Stimulated activated effector memory CD8-positive, alpha-beta T cell treated with anti-CD3 and anti-CD28 coated beads, Interleukin-12 subunit alpha, Interleukin-12 subunit beta, amount 100 ng/mL, for 72 hours (primary cell): Measurements from ENCODE around the gene INSIG1.
A peak's percentile ranks its signal among the peaks of the same experiment; 100 is the strongest.

ENCODE experiments used
- ATAC-seq: fragments of 150-1000 bp; cut with Tn5 transposase; 2 replicates; pipeline ENCODE4 v1.10.0; 2021
- DNase-seq, 2 donors: peaks; one replicate each; pipeline ENCODE4 v3.0.0; 2021 to 2022; ENCODE audit warnings: low spot score in 2 of 2
- H3K27ac Mint-ChIP-seq: one replicate; pipeline ENCODE4 v1.8.0; 2022; ENCODE audit warnings: mild to moderate bottlenecking, mixed read lengths
- H3K36me3 Mint-ChIP-seq: one replicate; pipeline ENCODE4 v1.8.0; 2022; ENCODE audit warnings: mild to moderate bottlenecking, mixed read lengths
- H3K4me1 Mint-ChIP-seq: one replicate; pipeline ENCODE4 v1.8.0; 2022; ENCODE audit warnings: mixed read lengths
- H3K4me3 Mint-ChIP-seq: one replicate; pipeline ENCODE4 v1.8.0; 2022; ENCODE audit warnings: mild to moderate bottlenecking, mixed read lengths
- H3K9me3 Mint-ChIP-seq: one replicate; pipeline ENCODE4 v1.8.0; 2022; ENCODE audit warnings: mixed read lengths

Gene INSIG1

GRCh38 chr7:155276042-155276799 is 21.5 kb upstream of the INSIG1 start:
- DNase-seq (no peak), ATAC-seq (no peak)
- peaks cover 31% of the 10 kb centered on the region for H3K4me1 Mint-ChIP-seq
- H3K4me3 Mint-ChIP-seq: no peak overlapping the region
- H3K27ac Mint-ChIP-seq: no peak overlapping the region
- H3K36me3 Mint-ChIP-seq: no peaks in the 10 kb centered on the region
- no peaks in the 10 kb centered on the region for H3K9me3 Mint-ChIP-seq

DNA sequence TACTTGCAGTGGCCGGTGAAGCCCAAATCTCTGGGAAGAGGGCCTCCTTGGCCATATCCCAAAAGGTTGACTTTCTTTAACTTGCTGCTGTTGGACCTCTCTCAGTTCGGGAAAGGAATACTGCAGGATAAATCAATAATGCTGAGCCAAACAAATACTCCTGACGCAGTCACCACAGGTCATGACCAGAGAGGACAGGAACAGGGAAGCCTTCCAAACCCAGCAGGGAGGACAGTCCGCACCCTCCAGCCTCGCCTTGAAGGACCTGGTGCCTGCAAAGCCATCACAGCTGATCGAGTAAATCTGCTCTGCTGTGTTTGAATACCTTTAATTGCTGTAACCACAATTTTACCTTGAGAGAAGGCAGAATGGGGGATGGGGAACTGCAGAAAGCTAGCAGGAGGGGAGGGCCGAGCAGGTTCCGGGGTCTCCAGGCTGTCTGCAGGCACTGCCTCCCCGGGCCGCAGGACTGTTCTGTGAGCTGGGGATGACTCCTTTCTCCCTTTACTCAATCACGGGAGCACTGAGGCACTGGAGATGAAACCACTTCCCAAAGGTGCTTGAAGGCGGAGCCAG is 20.8 kb upstream of the INSIG1 start:
- Mint-ChIP-seq H3K4me1 (peaks cover 31% of the 10 kb centered on the region), H3K27ac (no peak overlapping the region), H3K36me3 (no peaks in the 10 kb centered on the region), H3K4me3 (no peak overlapping the region), H3K9me3 (no peaks in the 10 kb centered on the region)
- DNase-seq (no peak), ATAC-seq (no peak)

- Mint-ChIP-seq H3K9me3 (no peaks in the 10 kb centered on the region), H3K4me3 (peak overlapping the region; percentile 6), H3K4me1 (peaks cover 36% of the 10 kb centered on the region), H3K27ac (peak overlapping the region; percentile 0), H3K36me3 (no peaks in the 10 kb centered on the region)
- ATAC-seq: peak; percentile 95
- DNase-seq: peak in 1 of 2 donors; percentile 73
These were observed 20.2 kb upstream of the INSIG1 start for GRCh38 chr7:155277385-155277994.

GRCh38 chr7:155278921-155279320 is 18.8 kb upstream of the INSIG1 start:
- Mint-ChIP-seq H3K9me3 (no peaks in the 10 kb centered on the region), H3K27ac (no peak overlapping the region), H3K4me1 (peaks cover 50% of the 10 kb centered on the region), H3K4me3 (no peak overlapping the region), H3K36me3 (no peaks in the 10 kb centered on the region)
- DNase-seq (no peak), ATAC-seq (no peak)

DNA sequence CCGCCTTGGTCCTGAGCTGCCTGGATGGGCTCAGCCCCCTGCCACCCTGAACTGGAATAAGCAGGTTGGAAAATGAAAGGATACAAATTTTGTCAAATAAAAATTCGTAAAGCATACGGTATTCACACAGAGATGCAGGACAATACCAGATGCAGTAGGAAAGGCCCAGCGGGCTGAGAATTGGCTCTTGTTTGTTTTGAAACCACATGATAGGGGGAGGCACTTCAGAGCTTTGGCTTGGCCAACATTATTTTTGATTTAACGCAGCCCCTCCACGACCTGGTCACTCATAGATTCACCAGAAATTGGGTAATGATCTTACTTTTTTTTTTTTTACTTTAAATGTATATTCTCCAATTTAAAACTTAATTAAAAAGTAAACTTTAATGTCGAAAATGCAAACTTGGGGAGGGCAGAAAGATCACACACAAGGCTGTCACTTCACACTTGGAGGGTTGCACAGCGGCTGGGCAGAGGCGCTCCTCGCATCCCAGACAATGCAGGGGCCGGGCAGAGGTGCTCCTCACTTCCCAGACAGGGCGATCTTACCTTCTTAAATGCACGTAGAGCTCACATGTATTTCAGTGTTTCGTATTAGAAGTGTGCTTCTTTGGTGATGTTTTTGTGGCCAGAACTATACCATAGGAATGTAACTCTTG is 17.8 kb upstream of the INSIG1 start:
- no peak for DNase-seq
- Mint-ChIP-seq H3K36me3 (no peaks in the 10 kb centered on the region), H3K4me1 (peaks cover 60% of the 10 kb centered on the region), H3K4me3 (no peak overlapping the region), H3K27ac (no peak overlapping the region), H3K9me3 (no peaks in the 10 kb centered on the region)
- ATAC-seq: no peak

GRCh38 chr7:155280446-155281397 is 17.0 kb upstream of the INSIG1 start:
- Mint-ChIP-seq H3K4me1 (peaks cover 69% of the 10 kb centered on the region), H3K4me3 (no peak overlapping the region), H3K9me3 (no peaks in the 10 kb centered on the region), H3K36me3 (no peaks in the 10 kb centered on the region), H3K27ac (no peak overlapping the region)
- DNase-seq (no peak), ATAC-seq (peak; percentile 37)

GRCh38 chr7:155281398-155281969 is 16.2 kb upstream of the INSIG1 start:
- H3K4me3 Mint-ChIP-seq: no peak overlapping the region
- H3K4me1 Mint-ChIP-seq: peaks cover 76% of the 10 kb centered on the region
- DNase-seq (no peak), ATAC-seq (no peak)
- H3K27ac Mint-ChIP-seq: no peak overlapping the region
- no peaks in the 10 kb centered on the region for H3K36me3 Mint-ChIP-seq
- H3K9me3 Mint-ChIP-seq: no peaks in the 10 kb centered on the region

DNA sequence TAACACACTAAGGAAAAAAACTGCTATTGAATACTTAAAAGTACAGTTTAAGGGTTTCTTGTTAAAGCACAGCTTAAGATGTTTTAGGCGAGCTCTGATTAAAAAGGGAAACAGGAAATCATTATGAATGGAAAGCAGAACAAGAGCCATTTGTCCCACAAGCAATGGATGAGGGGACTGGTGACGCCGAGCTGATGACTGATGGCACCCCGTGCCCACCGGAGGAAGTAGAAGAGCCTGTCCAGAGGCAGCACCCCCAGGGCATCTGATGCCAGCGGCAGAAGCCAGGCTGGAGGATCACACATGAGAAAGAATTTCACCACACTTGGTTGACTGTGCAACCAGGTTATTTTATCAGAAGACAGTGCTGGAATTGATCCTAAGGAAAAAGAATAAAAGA is 15.0 kb upstream of the INSIG1 start:
- ATAC-seq: no peak
- Mint-ChIP-seq H3K4me1 (peaks cover 81% of the 10 kb centered on the region), H3K9me3 (no peaks in the 10 kb centered on the region), H3K4me3 (no peak overlapping the region), H3K27ac (no peak overlapping the region), H3K36me3 (no peaks in the 10 kb centered on the region)
- no peak for DNase-seq

GRCh38 chr7:155283565-155284194 is 14.0 kb upstream of the INSIG1 start:
- peak; percentile 93 for ATAC-seq
- peaks cover 71% of the 10 kb centered on the region for H3K4me1 Mint-ChIP-seq
- no peaks in the 10 kb centered on the region for H3K9me3 Mint-ChIP-seq
- no peak overlapping the region for H3K27ac Mint-ChIP-seq
- DNase-seq: peak in 1 of 2 donors; percentile 66
- no peak overlapping the region for H3K4me3 Mint-ChIP-seq
- H3K36me3 Mint-ChIP-seq: no peaks in the 10 kb centered on the region

GRCh38 chr7:155284496-155285274 is 13.0 kb upstream of the INSIG1 start:
- H3K36me3 Mint-ChIP-seq: no peaks in the 10 kb centered on the region
- ATAC-seq (no peak), DNase-seq (no peak)
- no peak overlapping the region for H3K27ac Mint-ChIP-seq
- H3K4me1 Mint-ChIP-seq: peaks cover 66% of the 10 kb centered on the region
- H3K9me3 Mint-ChIP-seq: no peaks in the 10 kb centered on the region
- H3K4me3 Mint-ChIP-seq: peak overlapping the region; percentile 5

DNA sequence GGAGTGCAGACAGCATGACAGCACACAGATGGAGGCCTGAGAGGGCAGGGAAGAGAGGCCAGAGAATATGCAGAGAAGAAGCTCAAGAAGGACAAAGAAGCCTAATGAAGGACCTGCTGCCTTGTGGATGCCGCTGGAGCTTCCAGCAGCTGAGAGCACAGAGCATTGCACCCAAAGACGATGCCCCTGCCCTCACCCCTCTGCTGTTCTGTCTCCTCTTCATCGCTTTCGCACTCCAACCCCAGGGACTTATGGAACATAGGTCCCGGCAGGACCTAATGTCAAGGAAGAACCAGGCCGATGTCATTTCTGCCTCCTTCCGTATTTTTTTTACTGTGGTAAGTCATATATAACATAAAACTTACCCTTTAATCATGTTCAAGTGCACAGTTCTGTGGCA is 12.3 kb upstream of the INSIG1 start:
- no peak for DNase-seq
- no peak overlapping the region for H3K27ac Mint-ChIP-seq
- no peak for ATAC-seq
- peaks cover 63% of the 10 kb centered on the region for H3K4me1 Mint-ChIP-seq
- H3K36me3 Mint-ChIP-seq: no peaks in the 10 kb centered on the region
- no peaks in the 10 kb centered on the region for H3K9me3 Mint-ChIP-seq
- peak overlapping the region; percentile 5 for H3K4me3 Mint-ChIP-seq

DNA sequence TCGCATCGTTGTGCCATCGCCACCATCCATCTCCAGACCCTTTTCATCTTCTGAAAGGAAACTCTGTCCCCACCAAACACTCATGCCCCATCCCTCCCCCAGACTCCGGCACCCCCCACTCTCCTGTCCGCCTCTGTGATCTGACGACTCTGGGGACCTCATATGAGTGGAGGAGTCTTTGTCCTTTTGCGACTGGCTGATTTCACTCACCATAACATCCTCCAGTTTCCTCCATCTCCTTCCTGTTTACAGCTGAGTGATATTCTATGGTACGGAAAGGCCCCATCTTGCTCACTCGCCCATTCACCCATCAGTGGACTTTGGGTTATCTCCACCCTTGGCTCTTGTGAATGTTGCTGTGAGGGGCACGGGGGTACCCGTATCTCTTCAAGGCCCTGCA is 11.8 kb upstream of the INSIG1 start:
- peak overlapping the region; percentile 5 for H3K4me3 Mint-ChIP-seq
- H3K36me3 Mint-ChIP-seq: no peaks in the 10 kb centered on the region
- H3K9me3 Mint-ChIP-seq: no peaks in the 10 kb centered on the region
- peak overlapping the region; percentile 40 for H3K27ac Mint-ChIP-seq
- DNase-seq (no peak), ATAC-seq (peak; percentile 42)
- H3K4me1 Mint-ChIP-seq: peaks cover 63% of the 10 kb centered on the region

DNA sequence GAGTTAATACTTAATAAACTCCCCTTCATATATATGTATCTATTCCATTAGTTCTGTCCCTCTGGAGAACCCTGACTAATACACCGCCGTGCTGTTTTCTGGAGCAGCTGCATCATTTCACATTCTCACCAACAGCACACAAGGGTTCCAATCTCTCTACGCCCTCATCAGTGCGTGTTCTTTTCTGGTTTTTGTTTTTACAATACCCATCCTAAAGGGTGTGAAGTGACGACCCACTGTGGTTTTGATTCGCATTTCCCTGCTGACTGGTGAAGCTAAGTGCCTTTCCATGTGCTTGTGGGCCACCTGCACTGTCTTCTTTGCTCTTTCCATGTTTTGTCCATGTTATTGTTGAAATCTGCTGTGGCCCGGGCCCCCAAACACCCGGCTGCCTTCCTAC is 11.0 kb upstream of the INSIG1 start:
- Mint-ChIP-seq H3K4me1 (peaks cover 68% of the 10 kb centered on the region), H3K36me3 (no peaks in the 10 kb centered on the region), H3K4me3 (peak overlapping the region; percentile 19), H3K27ac (peak overlapping the region; percentile 40), H3K9me3 (no peaks in the 10 kb centered on the region)
- no peak for DNase-seq
- ATAC-seq: peak; percentile 24
